ENCODE measurements around the gene YTHDF1. TPM values are rescaled to one million over a fixed set of nuclear protein-coding genes. Genes with fewer than 3 reads are reported as not detected.

The YTHDF1 gene
- total RNA-seq, 6 donors from 2014 or later: 29.3 to 42.1 (median 31.6) TPM

DNA sequence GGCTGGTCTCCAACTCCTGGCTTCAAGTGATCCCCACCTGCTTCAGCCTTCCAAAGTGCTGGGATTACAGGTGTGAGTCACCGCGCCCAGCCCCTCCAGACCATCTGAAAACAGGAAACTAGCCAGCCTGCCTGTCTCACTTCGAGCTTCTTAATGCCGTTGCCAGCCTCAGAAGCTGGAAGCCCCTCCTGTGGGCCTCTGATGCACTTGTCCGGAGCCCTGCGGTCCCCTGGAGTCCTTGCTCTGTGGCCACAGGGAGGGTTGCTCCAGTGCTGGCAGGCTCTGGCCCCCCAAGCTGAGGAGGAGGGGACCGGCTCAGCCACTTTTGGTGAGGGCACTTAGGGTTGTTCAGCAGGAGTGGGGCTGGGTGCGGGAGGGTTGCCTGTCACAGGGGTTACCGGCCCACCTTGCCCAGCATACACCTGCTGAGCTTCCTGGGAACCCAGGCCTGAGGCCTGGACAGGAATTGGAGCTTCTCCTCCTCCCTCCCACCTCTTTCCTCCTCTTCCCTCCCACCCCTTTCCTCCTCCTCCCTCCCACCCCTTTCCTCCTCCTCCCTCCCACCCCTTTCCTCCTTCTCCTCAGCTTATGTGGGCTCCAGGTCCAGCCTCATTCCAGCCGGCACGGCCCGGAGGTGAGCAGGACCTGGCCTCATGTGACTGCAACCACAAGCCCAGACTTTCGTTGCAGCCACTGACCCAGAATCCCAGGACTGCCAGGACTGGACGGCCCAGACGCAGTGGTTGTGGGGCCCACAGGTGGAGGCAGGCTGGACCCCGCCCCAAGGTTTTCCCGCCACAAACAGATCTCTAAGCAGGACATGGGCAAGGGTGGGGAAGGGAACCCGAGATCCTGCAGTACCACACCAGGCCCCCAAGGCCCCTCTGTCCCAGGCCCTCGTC, 10.4 kb upstream of the YTHDF1 start:
- no peaks in the 10 kb centered on the region for H3K9me3 ChIP-seq
- H3K27ac ChIP-seq: no peak overlapping the region
- TF ChIP-seq, protein P1, sequence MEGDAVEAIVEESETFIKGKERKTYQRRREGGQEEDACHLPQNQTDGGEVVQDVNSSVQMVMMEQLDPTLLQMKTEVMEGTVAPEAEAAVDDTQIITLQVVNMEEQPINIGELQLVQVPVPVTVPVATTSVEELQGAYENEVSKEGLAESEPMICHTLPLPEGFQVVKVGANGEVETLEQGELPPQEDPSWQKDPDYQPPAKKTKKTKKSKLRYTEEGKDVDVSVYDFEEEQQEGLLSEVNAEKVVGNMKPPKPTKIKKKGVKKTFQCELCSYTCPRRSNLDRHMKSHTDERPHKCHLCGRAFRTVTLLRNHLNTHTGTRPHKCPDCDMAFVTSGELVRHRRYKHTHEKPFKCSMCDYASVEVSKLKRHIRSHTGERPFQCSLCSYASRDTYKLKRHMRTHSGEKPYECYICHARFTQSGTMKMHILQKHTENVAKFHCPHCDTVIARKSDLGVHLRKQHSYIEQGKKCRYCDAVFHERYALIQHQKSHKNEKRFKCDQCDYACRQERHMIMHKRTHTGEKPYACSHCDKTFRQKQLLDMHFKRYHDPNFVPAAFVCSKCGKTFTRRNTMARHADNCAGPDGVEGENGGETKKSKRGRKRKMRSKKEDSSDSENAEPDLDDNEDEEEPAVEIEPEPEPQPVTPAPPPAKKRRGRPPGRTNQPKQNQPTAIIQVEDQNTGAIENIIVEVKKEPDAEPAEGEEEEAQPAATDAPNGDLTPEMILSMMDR (IDR thresholded peaks at IDR 0.05): no peak
- TF ChIP-seq POLR2A (IDR thresholded peaks at IDR 0.05) (no peak), EP300 (IDR thresholded peaks at IDR 0.05) (no peak), POLR2AphosphoS5 (IDR thresholded peaks at IDR 0.05) (no peak)
- no peak for DNase-seq
- peaks cover 0 to 5% (median 0%) of the 10 kb centered on the region in 4 donors for H3K4me1 ChIP-seq
- ATAC-seq (ENCODE audit: low FRiP score in 2 of 2): no peak
- no peaks in the 10 kb centered on the region for H3K36me3 ChIP-seq
- H3K27me3 ChIP-seq: peaks cover 0 to 10% (median 0%) of the 10 kb centered on the region in 4 donors
- WGBS, 2 donors: 69 to 71% methylated on average over 3 to 17 of the region's 19 CpGs
- no peak overlapping the region for H3K4me3 ChIP-seq

- ATAC-seq (ENCODE audit: low FRiP score in 2 of 2) (no peak), DNase-seq (no peak)
- H3K4me3 ChIP-seq: no peak overlapping the region
- TF ChIP-seq POLR2AphosphoS5 (IDR thresholded peaks at IDR 0.05) (no peak), POLR2A (IDR thresholded peaks at IDR 0.05) (no peak), EP300 (IDR thresholded peaks at IDR 0.05) (no peak)
- TF ChIP-seq, protein P1 (IDR thresholded peaks at IDR 0.05): no peak
- H3K4me1 ChIP-seq: peaks cover 0 to 5% (median 0%) of the 10 kb centered on the region in 4 donors
- 31 to 35% methylated on average over 7 of the region's 7 CpGs for WGBS, 2 donors
- H3K9me3 ChIP-seq: no peaks in the 10 kb centered on the region
- H3K36me3 ChIP-seq: no peaks in the 10 kb centered on the region
- no peak overlapping the region for H3K27ac ChIP-seq
- peaks cover 0 to 7% (median 0%) of the 10 kb centered on the region in 4 donors for H3K27me3 ChIP-seq
These were observed 9.1 kb upstream of the YTHDF1 start for GRCh38 chr20:63225082-63225454.

GRCh38 chr20:63224412-63225081, 8.6 kb upstream of the YTHDF1 start:
- ATAC-seq (ENCODE audit: low FRiP score in 2 of 2) (peak in 1 of 2 donors; percentile 34), DNase-seq (peak; percentile 45 to 85)
- 44 to 83% methylated on average over 1 to 15 of the region's 16 CpGs for WGBS, 2 donors

GRCh38 chr20:63223826-63224207, 7.9 kb upstream of the YTHDF1 start:
- DNase-seq (no peak), ATAC-seq (ENCODE audit: low FRiP score in 2 of 2) (no peak)
- Histone ChIP-seq H3K27ac (no peak overlapping the region), H3K4me3 (no peak overlapping the region), H3K4me1 (peaks cover 0 to 5% (median 0%) of the 10 kb centered on the region in 4 donors), H3K27me3 (peaks cover 0 to 2% (median 0%) of the 10 kb centered on the region in 4 donors), H3K36me3 (no peaks in the 10 kb centered on the region), H3K9me3 (no peaks in the 10 kb centered on the region)
- 74 to 77% methylated on average over 6 of the region's 6 CpGs for WGBS, 2 donors
- TF ChIP-seq POLR2A (IDR thresholded peaks at IDR 0.05): no peak

More at GRCh38 chr20:63224412-63225081, 8.6 kb upstream of the YTHDF1 start:
- no peaks in the 10 kb centered on the region for H3K36me3 ChIP-seq
- H3K9me3 ChIP-seq: no peaks in the 10 kb centered on the region
- H3K4me3 ChIP-seq: no peak overlapping the region
- peaks cover 0 to 7% (median 0%) of the 10 kb centered on the region in 4 donors for H3K27me3 ChIP-seq
- TF ChIP-seq EP300 (IDR thresholded peaks at IDR 0.05) (no peak), POLR2A (IDR thresholded peaks at IDR 0.05) (no peak), POLR2AphosphoS5 (IDR thresholded peaks at IDR 0.05) (no peak)
- TF ChIP-seq, protein P1 (IDR thresholded peaks at IDR 0.05): no peak
- peaks cover 0 to 5% (median 0%) of the 10 kb centered on the region in 4 donors for H3K4me1 ChIP-seq
- H3K27ac ChIP-seq: no peak overlapping the region

DNA sequence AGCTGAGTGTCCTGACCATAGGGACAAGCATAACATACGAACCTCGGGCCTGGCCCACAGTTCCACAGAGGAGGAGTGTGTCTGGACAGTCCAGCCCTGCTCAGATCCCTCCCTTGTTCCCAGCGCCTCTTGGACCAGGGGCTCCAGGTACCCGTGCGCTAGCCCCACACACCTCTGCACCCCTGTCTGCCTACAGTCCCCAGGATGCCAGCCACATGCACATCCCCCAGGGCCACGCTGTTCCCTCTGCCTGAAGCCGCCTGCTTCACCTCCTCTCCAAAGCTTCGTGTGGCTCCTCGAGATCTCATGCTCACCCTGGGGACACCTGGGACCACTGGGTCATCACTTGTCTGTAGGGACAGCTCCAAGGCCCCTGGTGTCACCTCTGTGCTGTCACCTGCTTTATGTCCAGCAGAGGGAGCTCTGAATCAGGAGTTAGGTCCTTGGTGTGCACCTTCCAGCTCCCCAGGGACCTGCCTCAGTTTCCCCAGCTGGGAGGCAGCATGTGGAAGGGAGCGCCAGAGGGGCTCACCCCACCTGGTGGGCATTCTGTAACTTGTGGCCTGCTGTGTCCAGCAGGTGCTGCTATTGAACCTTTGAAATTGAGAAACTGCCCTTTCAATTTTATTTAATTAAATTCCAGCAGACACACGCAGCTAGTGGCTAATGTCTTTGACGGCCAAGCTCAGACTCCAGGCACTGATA, 7.3 kb upstream of the YTHDF1 start:
- Histone ChIP-seq H3K4me1 (peaks cover 0 to 5% (median 0%) of the 10 kb centered on the region in 4 donors), H3K27ac (no peak overlapping the region), H3K27me3 (no peaks in the 10 kb centered on the region), H3K4me3 (no peak overlapping the region), H3K9me3 (no peaks in the 10 kb centered on the region), H3K36me3 (no peaks in the 10 kb centered on the region)
- TF ChIP-seq EP300 (IDR thresholded peaks at IDR 0.05): no peak
- TF ChIP-seq, protein P1 (IDR thresholded peaks at IDR 0.05): peak; percentile 46 to 71 (median 58)
- WGBS, 2 donors: 52 to 61% methylated on average over 6 to 12 of the region's 12 CpGs
- ATAC-seq (ENCODE audit: low FRiP score in 2 of 2): peak in 1 of 2 donors; percentile 36
- DNase-seq: no peak

Data from upper lobe of left lung (tissue), 6 donors.